Right lobe of liver (tissue), 4 donors: Measurements from ENCODE around the gene LRSAM1.

ENCODE experiments used
- POLR2A ChIP-seq: fragments of 450-650 bp; IDR thresholded peaks from one replicate; pipeline ENCODE4 v1.6.1; 2017; ENCODE audit warnings: antibody characterized with exemption, mild to moderate bottlenecking
- TF ChIP-seq, protein P1 (sequence below), 4 donors: fragments of 200-600 bp in 3 of 4; fragments of 450-650 bp in 1 of 4; IDR thresholded peaks; one replicate each; pipeline versions ENCODE4 v1.5.1 to v1.8.0; 2016 to 2022; ENCODE audit warnings: antibody characterized with exemption in 4 of 4, mild to moderate bottlenecking in 2 of 4
- donor health status: DM: no; HTN: no; CAD: no.
- donor health status: DM: no; HTN: no; CAD: no.
- donor health status: DM: no; HTN: yes; CAD: no.

- TF ChIP-seq, protein P1, sequence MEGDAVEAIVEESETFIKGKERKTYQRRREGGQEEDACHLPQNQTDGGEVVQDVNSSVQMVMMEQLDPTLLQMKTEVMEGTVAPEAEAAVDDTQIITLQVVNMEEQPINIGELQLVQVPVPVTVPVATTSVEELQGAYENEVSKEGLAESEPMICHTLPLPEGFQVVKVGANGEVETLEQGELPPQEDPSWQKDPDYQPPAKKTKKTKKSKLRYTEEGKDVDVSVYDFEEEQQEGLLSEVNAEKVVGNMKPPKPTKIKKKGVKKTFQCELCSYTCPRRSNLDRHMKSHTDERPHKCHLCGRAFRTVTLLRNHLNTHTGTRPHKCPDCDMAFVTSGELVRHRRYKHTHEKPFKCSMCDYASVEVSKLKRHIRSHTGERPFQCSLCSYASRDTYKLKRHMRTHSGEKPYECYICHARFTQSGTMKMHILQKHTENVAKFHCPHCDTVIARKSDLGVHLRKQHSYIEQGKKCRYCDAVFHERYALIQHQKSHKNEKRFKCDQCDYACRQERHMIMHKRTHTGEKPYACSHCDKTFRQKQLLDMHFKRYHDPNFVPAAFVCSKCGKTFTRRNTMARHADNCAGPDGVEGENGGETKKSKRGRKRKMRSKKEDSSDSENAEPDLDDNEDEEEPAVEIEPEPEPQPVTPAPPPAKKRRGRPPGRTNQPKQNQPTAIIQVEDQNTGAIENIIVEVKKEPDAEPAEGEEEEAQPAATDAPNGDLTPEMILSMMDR (IDR thresholded peaks at IDR 0.05): no peak
- no peak for TF ChIP-seq POLR2A
Measured at GRCh38 chr9:127497656-127498290, 46.5 kb downstream of the LRSAM1 start.
